HG02885 (cell line): ENCODE data around the gene PAX5.

Source experiments
- ATAC-seq: cut with Tn5 transposase; IDR thresholded peaks from one replicate; pipeline ENCODE4 v1.9.1; 2021; ENCODE audit warnings: mild to moderate bottlenecking; ENCODE audit not compliant: unreplicated experiment, poor library complexity

The PAX5 gene

DNA sequence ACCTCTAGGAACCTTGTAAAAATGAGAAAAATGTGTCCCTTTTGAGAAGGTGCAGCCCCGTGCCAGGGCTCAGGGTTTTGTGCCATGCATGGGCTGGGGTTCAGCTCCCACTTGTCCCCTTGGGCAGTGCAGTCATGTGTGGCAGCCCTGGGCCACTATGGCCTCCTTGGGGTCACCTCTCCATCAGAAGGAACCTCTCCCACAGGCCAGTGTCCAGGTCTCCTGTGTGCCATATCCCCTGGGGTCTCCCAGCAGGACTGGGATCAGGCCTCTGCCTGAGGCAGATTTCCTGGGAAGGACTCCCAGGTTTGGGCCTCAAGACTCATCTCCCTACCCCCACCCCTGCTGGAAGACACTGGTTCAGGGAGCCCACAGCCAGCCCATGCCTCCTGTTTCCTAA lies 189.1 kb downstream of the PAX5 start:
- no peak for ATAC-seq

DNA sequence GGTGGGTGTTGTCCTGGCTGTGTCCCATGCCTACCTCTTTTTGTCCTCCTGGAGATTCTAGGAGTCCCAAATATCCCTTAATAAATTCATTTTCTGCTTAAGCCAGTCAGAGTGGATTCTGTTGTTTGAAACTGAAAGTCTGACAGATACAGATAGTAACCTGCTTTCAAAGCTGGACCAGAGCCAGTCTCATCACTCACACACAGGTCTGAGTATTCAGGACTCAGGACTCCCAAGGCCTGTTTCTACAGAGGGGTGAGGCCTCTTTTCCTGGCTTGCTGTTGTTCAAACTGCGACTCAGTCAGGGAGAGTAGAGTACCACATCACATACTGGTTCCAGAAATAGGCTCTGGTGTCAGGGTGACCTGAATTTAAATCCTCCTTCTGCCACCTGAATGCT lies 190.1 kb downstream of the PAX5 start:
- peak; percentile 49 for ATAC-seq

- no peak for ATAC-seq
Observed at GRCh38 chr9:36842560-36843530, 191.2 kb downstream of the PAX5 start.

- ATAC-seq, result no peak
Observed at GRCh38 chr9:36840898-36841536, 193.1 kb downstream of the PAX5 start.

GRCh38 chr9:36839131-36839885 lies 194.8 kb downstream of the PAX5 start:
- no peak for ATAC-seq

DNA sequence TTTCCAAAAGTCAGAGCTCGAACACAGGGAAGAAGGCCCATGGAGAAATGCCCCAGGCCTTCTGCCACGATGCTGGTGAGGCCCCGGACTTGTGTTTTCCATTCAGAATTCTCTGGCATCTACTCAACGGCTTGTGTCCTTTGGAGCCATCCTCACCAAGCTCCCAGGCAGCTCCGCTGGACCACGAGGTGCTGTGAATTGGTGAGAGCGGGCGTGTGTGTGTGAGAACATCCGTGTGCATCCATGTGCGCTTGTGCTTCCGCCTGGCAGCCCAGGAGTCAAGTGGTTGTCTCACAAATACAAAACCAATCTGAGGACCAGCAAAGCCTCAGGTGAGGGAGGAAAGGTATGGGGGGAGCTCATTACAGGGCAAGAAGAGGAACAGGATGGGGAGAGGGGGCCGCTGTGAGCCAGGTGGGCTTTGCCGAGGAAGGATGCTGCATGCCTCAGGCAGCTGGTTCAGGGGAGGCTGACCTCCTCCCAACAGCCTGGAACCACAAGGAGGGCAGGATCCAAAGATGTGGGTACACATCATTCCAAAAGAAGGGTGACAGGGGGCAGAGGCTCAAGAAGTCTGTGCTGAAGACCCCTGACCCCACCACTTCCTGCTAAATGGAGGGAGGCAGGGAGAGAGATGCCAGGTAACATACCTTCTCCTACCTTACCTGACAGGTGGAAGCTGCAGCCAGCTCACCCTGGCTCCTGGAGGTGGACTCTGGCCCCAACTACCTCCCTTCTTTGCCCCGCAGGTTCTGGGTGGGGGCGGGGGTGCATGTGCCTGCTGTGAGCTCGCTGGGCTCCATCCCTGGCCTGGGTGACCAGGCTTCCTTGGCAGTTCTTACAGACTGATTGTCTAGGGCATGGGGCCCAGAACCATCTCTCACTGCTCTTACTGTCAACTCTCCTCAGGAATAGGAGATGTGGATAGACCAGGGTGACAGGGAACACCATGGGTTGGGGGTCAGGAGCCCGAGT lies 196.3 kb downstream of the PAX5 start:
- ATAC-seq, result no peak

DNA sequence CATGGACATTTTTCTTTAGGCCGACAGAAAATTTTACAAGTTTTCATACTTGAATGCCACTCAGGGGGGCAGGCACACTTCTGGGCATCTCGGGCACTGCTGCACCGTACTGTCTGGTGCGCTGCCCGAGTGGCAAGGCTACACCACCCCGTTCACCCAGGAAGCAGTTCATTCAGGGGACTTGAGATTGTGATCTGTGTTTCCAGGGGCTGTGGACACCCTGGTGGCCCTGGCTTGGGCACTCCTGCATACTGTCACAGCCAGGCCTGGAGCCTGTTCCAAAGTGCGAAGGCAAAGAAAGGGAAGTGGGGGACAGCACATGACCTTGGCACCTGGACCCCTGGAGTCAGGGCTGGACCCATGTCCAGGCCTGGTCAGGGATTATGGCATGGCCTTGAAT lies 197.6 kb downstream of the PAX5 start:
- ATAC-seq, result no peak

DNA sequence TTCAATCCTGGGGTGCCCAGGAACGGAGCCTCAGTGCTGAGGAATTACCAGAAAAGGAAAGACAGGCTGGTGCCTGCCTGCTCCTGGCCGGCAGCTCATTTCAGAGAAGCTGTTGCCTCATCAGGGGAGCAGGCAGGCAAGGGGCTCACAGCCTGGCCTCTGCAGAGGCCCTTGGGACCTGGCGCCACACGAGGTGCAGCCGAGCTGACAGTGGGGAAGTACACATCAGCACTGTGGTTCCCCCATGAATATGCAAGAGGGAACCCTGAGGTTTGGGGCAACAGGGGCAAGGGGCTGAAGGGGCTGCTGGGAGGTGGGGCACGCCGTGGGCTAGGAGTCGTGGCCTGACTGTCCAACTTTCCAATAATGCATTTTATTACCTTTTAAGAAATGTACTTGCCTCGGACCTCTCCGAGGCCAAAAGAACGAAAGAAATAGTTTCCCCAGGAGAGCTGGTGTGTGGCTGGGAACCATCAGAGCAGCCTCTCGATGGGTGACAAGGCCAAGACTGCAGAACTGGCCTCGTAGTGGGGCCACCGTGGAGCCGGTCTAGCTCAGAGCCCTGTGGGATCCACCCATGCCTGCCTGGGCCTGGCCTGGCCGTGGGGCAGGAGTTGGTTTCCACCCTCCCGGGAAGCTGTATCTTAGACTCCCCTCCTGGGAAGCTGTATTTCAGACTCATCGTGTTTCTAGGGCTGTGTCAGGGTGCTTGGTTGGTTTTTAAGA lies 198.6 kb downstream of the PAX5 start:
- no peak for ATAC-seq

DNA sequence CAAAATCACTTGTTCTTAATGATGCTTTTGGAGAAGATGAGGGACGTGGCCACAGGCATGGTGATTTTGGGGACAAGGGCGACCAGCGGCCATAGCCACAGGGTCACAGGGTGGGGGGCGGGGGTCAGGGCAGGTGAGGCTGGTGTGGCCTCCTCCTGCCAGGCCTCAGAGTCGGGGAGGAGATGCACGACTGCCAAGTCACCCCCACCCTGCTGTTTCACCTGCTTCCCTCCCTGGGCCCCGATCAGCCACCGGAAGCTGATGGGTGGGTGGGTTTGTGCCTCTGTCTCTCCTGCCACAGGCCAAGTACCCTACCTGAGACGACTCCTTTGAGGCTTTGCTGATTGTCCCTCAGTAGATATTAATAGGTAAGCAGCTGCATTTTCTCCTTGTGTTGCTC lies 199.3 kb downstream of the PAX5 start:
- no peak for ATAC-seq

DNA sequence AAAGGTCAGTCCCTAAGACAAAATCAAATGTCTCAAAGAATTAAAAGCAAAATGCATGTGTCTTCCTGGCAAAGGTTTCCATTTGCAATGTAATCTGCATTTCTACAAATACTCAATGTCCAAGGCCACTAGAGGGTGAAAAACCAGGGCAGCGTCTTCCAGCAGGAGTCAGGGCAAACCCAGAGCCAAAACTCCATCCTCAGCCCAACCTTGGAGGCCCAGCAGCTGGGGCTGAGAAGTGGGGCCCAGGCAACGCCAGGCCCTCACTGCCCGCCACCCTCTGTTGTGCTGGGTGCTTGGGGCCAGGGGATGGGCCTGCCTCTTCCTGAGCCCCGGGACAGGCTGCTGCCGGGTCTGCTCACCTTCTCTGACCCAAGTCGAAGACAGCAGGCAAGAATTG lies 200.1 kb downstream of the PAX5 start:
- no peak for ATAC-seq

- no peak for ATAC-seq
Observed at GRCh38 chr9:36832164-36832795, 201.8 kb downstream of the PAX5 start.

- ATAC-seq, result no peak
Observed at GRCh38 chr9:36831381-36832161, 202.5 kb downstream of the PAX5 start.

GRCh38 chr9:36828611-36829013 lies 205.5 kb downstream of the PAX5 start:
- no peak for ATAC-seq

DNA sequence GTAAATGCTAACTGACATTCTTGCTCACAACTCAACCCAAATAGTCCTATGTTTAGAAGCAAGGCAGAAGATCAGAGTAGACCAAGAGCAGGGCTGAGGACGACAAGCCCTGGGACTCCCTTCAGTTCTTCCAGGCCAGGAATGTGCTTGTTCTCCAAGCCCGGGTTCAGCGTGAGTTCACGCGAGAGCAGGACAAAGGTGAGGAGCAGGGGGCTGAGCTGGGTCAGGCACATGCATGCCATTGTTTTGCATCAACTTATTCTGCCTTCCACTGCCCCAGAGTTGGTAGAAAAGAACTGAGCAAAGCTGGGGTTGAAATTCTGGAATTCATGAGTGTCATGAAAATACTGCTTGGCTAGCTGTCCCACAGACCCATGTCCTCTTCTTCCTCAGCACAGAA lies 206.5 kb downstream of the PAX5 start:
- ATAC-seq, result no peak

GRCh38 chr9:36826581-36826980 lies 207.5 kb downstream of the PAX5 start:
- no peak for ATAC-seq

- ATAC-seq, result no peak
Observed at GRCh38 chr9:36825179-36825578, 208.9 kb downstream of the PAX5 start.

GRCh38 chr9:36823934-36824333 lies 210.1 kb downstream of the PAX5 start:
- ATAC-seq, result no peak

- no peak for ATAC-seq
Observed at GRCh38 chr9:36823466-36823865, 210.6 kb downstream of the PAX5 start.
